Liver (tissue), 9 donors: ENCODE results near the gene ATP8B3. TPM values are rescaled to one million over a fixed set of nuclear protein-coding genes. Genes with fewer than 3 reads are reported as not detected.

Source experiments
- DNase-seq: peaks from one replicate; pipeline ENCODE4 v3.0.0-alpha.2; 2017; ENCODE audit warnings: low spot score
- H3K27ac ChIP-seq, 2 donors: one replicate each; pipeline ENCODE4 v1.7.0; 2013; ENCODE audit warnings: inconsistent platforms in 2 of 2, low read length in 2 of 2, control low read depth in 1 of 2, low read depth in 1 of 2, mild to moderate bottlenecking in 1 of 2
- H3K27me3 ChIP-seq, 4 donors: one replicate each; pipeline versions ENCODE4 v1.6.1 to v1.7.0; 2013; ENCODE audit warnings: low read length in 3 of 4, inconsistent platforms in 1 of 4, mild to moderate bottlenecking in 1 of 4, moderate library complexity in 1 of 4; ENCODE audit not compliant: control insufficient read depth in 4 of 4, insufficient read depth in 4 of 4
- H3K36me3 ChIP-seq, 4 donors: one replicate each; pipeline versions ENCODE4 v1.6.1 to v1.7.0; 2013; ENCODE audit warnings: low read length in 3 of 4, mild to moderate bottlenecking in 3 of 4, low read depth in 1 of 4, moderate library complexity in 1 of 4; ENCODE audit not compliant: control insufficient read depth in 4 of 4, insufficient read depth in 3 of 4
- H3K4me1 ChIP-seq, 4 donors: one replicate each; pipeline versions ENCODE4 v1.6.1 to v1.7.0; 2013; ENCODE audit warnings: low read length in 3 of 4, mild to moderate bottlenecking in 3 of 4, moderate library complexity in 1 of 4; ENCODE audit not compliant: control insufficient read depth in 4 of 4, insufficient read depth in 4 of 4
- H3K4me3 ChIP-seq, 3 donors: one replicate each; pipeline versions ENCODE4 v1.6.1 to v1.7.0; 2013; ENCODE audit warnings: low read length in 3 of 3, control low read depth in 1 of 3, low read depth in 1 of 3, mild to moderate bottlenecking in 1 of 3
- H3K9ac ChIP-seq, 2 donors: one replicate each; pipeline ENCODE4 v1.7.0; 2013; ENCODE audit warnings: low read length in 2 of 2, mild to moderate bottlenecking in 2 of 2, moderate library complexity in 2 of 2, control low read depth in 1 of 2, low read depth in 1 of 2
- H3K9me3 ChIP-seq, 4 donors: one replicate each; pipeline versions ENCODE4 v1.6.1 to v1.7.0; 2013; ENCODE audit warnings: low read length in 3 of 4; ENCODE audit not compliant: control insufficient read depth in 4 of 4
- FOXA1 ChIP-seq: IDR thresholded peaks from 2 replicates; pipeline ENCODE4 v1.6.1; 2016; ENCODE audit warnings: antibody characterized with exemption
- FOXA2 ChIP-seq: IDR thresholded peaks from 2 replicates; pipeline ENCODE4 v1.6.1; 2016; ENCODE audit warnings: antibody characterized with exemption
- HNF4A ChIP-seq, 2 donors: conservative IDR thresholded peaks; 2 replicates each; pipeline ENCODE4 v1.6.1; 2016; ENCODE audit warnings: antibody characterized with exemption in 2 of 2, mild to moderate bottlenecking in 2 of 2
- HNF4G ChIP-seq: IDR thresholded peaks from 2 replicates; pipeline ENCODE4 v1.6.1; 2016; ENCODE audit warnings: antibody characterized with exemption
- JUND ChIP-seq, 2 donors: IDR thresholded peaks; 2 replicates each; pipeline ENCODE4 v1.6.1; 2016; ENCODE audit warnings: antibody characterized with exemption in 2 of 2
- NR2F2 ChIP-seq: IDR thresholded peaks from 2 replicates; pipeline ENCODE4 v1.6.1; 2016; ENCODE audit warnings: antibody characterized with exemption
- RXRA ChIP-seq, 2 donors: IDR thresholded peaks; 2 replicates each; pipeline ENCODE4 v1.6.1; 2017 to 2018; ENCODE audit warnings: antibody characterized with exemption in 2 of 2, mild to moderate bottlenecking in 1 of 2
- SP1 ChIP-seq: IDR thresholded peaks from 2 replicates; pipeline ENCODE4 v1.6.1; 2018; ENCODE audit warnings: antibody characterized with exemption, mild to moderate bottlenecking
- TAF1 ChIP-seq: conservative IDR thresholded peaks from 2 replicates; pipeline ENCODE4 v1.6.1; 2016; ENCODE audit warnings: antibody characterized with exemption, mild to moderate bottlenecking
- YY1 ChIP-seq: IDR thresholded peaks from 2 replicates; pipeline ENCODE4 v1.6.1; 2016; ENCODE audit warnings: antibody characterized with exemption, mild to moderate bottlenecking
- WGBS: extraction: QIAGEN DNeasy Blood & Tissue Kit; methylation state at CpG from one replicate; pipeline ENCODE4 v1.1.7; 2013; 5-methylcytosine and 5-hydroxymethylcytosine counted together
- polyA plus RNA-seq, 2 donors: library from polyadenylated mRNA; stranded (reverse) in 1 of 2; unstranded in 1 of 2; fragments of 200-250 nt in 1 of 2; fragments of >200 nt in 1 of 2; fragmentation: Nextera tagmentation in 1 of 2; extraction: Ambion mirVana in 1 of 2; gene quantifications; one replicate each; pipeline versions ENCODE4 v1.2.1 to v1.2.3, GENCODE V29; 2013 to 2015
- total RNA-seq, 2 donors: library from RNA; depleted of rRNA; stranded (reverse); fragments of >200 nt; gene quantifications; one replicate each; pipeline ENCODE4 v1.2.3, GENCODE V29; 2014
- TF ChIP-seq, protein P1 (sequence below): IDR thresholded peaks from 2 replicates; pipeline ENCODE4 v1.6.1; 2016; ENCODE audit warnings: antibody characterized with exemption
- TF ChIP-seq, protein P2 (sequence below): IDR thresholded peaks from 2 replicates; pipeline ENCODE4 v1.6.1; 2016; ENCODE audit warnings: antibody characterized with exemption
- TF ChIP-seq, protein P3 (sequence below): IDR thresholded peaks from 2 replicates; pipeline ENCODE4 v1.6.1; 2016; ENCODE audit warnings: antibody characterized with exemption, mild to moderate bottlenecking
- donor health status: healthy.
- donor health status: healthy.
- donor health status: healthy.
- donor health status: healthy.
- donor health status: healthy.

Gene ATP8B3
- total and polyA plus RNA-seq, 4 donors = 0.42 to 3.1 (median 0.52) TPM

DNA sequence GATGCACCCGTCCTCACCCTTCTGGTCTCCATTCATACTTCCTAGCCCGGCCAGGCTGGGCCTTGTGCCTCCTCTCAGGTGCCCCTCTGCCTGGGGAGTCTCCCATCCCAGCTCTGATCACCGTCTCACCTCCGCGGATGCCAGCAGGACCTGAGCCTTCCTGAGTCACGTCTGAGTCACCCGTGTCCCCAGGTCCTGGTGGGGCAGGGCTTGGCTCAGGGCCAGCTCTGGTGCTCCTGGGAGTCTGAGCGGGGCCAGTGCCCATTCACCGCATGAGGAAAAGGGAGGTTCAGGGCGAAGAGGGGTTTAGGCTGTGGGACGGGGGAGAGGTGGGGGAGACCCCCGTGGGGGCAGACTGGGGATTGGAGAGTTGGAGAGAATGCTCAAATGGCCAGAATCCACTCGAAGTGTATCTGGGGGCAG lies 593 bp downstream of the ATP8B3 start:
- no peak for TF ChIP-seq HNF4G
- TF ChIP-seq, protein P1, sequence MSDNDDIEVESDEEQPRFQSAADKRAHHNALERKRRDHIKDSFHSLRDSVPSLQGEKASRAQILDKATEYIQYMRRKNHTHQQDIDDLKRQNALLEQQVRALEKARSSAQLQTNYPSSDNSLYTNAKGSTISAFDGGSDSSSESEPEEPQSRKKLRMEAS = no peak
- no peak for TF ChIP-seq TAF1
- TF ChIP-seq RXRA (IDR thresholded peaks at IDR 0.05) = no peak
- TF ChIP-seq YY1 = no peak
- TF ChIP-seq NR2F2 = no peak
- peak; percentile 49 for DNase-seq
- no peaks in the 10 kb centered on the region for H3K27me3 ChIP-seq
- WGBS = 30% methylated on average over 13 of the region's 13 CpGs
- peaks cover 3 to 13% (median 9%) of the 10 kb centered on the region in 4 donors for H3K36me3 ChIP-seq
- H3K4me3 ChIP-seq = no peak overlapping the region
- no peak overlapping the region for H3K9ac ChIP-seq
- peak overlapping the region in 1 of 2 donors; percentile 20 for H3K27ac ChIP-seq
- H3K9me3 ChIP-seq = no peaks in the 10 kb centered on the region
- peaks cover 4 to 22% (median 8%) of the 10 kb centered on the region in 4 donors for H3K4me1 ChIP-seq

DNA sequence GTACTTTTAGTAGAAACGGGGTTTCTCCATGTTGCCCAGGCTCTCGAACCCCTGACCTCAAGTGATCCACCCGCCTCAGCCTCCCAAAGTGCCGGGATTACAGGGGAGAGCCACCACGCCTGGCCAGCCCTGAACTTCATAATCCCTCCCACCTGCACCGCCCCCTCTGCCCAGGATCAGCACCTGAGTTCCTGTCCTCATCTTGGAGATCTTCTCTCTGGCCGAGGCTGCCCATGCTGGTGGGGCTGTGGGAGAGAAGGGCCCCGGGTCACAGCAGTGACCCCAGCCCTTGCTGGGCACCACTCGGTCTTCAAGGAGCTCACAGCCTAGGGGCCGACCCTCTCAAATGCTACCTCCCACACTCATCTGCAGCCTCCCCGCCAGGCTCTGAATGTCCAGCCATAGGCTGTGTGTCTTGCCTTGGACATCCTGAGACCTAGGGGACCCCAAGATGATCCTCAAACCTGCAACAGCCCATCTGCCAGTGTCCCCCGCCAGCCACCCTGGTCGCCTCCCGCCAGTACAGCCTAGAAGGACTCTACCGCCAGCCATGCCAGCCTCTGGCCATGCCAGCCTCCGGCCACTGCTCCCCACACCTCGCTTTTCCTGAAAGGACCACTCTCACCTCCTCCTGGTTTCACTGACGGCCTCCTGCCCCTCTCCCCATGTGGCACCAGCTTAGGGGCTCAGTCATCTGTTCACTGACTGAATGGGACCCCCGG lies 1.5 kb downstream of the ATP8B3 start:
- Histone ChIP-seq H3K4me1 (peaks cover 4 to 22% (median 8%) of the 10 kb centered on the region in 4 donors), H3K9ac (no peak overlapping the region), H3K36me3 (peaks cover 0 to 6% (median 2%) of the 10 kb centered on the region in 4 donors), H3K27ac (no peak overlapping the region), H3K27me3 (no peaks in the 10 kb centered on the region), H3K9me3 (no peaks in the 10 kb centered on the region), H3K4me3 (no peak overlapping the region)
- DNase-seq = no peak
- WGBS = 89% methylated on average over 19 of the region's 19 CpGs
- TF ChIP-seq HNF4A (conservative IDR thresholded peaks at IDR 0.05) (no peak), HNF4G (no peak), SP1 (no peak), JUND (IDR thresholded peaks at IDR 0.05) (no peak), FOXA1 (no peak), NR2F2 (no peak), TAF1 (no peak), RXRA (IDR thresholded peaks at IDR 0.05) (no peak), FOXA2 (no peak)
- TF ChIP-seq, protein P1 = no peak
- TF ChIP-seq, protein P2, sequence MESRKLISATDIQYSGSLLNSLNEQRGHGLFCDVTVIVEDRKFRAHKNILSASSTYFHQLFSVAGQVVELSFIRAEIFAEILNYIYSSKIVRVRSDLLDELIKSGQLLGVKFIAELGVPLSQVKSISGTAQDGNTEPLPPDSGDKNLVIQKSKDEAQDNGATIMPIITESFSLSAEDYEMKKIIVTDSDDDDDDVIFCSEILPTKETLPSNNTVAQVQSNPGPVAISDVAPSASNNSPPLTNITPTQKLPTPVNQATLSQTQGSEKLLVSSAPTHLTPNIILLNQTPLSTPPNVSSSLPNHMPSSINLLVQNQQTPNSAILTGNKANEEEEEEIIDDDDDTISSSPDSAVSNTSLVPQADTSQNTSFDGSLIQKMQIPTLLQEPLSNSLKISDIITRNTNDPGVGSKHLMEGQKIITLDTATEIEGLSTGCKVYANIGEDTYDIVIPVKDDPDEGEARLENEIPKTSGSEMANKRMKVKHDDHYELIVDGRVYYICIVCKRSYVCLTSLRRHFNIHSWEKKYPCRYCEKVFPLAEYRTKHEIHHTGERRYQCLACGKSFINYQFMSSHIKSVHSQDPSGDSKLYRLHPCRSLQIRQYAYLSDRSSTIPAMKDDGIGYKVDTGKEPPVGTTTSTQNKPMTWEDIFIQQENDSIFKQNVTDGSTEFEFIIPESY = no peak
- TF ChIP-seq, protein P3, sequence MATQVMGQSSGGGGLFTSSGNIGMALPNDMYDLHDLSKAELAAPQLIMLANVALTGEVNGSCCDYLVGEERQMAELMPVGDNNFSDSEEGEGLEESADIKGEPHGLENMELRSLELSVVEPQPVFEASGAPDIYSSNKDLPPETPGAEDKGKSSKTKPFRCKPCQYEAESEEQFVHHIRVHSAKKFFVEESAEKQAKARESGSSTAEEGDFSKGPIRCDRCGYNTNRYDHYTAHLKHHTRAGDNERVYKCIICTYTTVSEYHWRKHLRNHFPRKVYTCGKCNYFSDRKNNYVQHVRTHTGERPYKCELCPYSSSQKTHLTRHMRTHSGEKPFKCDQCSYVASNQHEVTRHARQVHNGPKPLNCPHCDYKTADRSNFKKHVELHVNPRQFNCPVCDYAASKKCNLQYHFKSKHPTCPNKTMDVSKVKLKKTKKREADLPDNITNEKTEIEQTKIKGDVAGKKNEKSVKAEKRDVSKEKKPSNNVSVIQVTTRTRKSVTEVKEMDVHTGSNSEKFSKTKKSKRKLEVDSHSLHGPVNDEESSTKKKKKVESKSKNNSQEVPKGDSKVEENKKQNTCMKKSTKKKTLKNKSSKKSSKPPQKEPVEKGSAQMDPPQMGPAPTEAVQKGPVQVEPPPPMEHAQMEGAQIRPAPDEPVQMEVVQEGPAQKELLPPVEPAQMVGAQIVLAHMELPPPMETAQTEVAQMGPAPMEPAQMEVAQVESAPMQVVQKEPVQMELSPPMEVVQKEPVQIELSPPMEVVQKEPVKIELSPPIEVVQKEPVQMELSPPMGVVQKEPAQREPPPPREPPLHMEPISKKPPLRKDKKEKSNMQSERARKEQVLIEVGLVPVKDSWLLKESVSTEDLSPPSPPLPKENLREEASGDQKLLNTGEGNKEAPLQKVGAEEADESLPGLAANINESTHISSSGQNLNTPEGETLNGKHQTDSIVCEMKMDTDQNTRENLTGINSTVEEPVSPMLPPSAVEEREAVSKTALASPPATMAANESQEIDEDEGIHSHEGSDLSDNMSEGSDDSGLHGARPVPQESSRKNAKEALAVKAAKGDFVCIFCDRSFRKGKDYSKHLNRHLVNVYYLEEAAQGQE = no peak
